A549 treated with AZD2906 at 1 μM for 4 hours (cell line): ENCODE results near the gene ZNF134. TPM values are rescaled to one million over a fixed set of nuclear protein-coding genes. Genes with fewer than 3 reads are reported as not detected.

Experiments used
- total RNA-seq: library from RNA; stranded (reverse); fragments of 200-300 nt; extraction: Qiagen RNA extraction; gene quantifications from 5 replicates; pipeline ENCODE4 v1.2.3, GENCODE V29; 2022

Gene ZNF134
- total RNA-seq, result 7.3 to 9.0 TPM (median 8.3 TPM) in 5 replicates

GRCh38 chr19:57613941-57614743 is at the start of gene ZNF134:
Gene ZNF134 (plus strand): TSS chr19:57614242. CDS start chr19:57619469, 5,227 bp downstream.

GRCh38 chr19:57578487-57579205 is 35.4 kb upstream of the ZNF134 start, which contains the start of gene ZNF416:
Gene ZNF416 (minus strand): TSS chr19:57578911. CDS start chr19:57578704, 207 bp downstream.

DNA sequence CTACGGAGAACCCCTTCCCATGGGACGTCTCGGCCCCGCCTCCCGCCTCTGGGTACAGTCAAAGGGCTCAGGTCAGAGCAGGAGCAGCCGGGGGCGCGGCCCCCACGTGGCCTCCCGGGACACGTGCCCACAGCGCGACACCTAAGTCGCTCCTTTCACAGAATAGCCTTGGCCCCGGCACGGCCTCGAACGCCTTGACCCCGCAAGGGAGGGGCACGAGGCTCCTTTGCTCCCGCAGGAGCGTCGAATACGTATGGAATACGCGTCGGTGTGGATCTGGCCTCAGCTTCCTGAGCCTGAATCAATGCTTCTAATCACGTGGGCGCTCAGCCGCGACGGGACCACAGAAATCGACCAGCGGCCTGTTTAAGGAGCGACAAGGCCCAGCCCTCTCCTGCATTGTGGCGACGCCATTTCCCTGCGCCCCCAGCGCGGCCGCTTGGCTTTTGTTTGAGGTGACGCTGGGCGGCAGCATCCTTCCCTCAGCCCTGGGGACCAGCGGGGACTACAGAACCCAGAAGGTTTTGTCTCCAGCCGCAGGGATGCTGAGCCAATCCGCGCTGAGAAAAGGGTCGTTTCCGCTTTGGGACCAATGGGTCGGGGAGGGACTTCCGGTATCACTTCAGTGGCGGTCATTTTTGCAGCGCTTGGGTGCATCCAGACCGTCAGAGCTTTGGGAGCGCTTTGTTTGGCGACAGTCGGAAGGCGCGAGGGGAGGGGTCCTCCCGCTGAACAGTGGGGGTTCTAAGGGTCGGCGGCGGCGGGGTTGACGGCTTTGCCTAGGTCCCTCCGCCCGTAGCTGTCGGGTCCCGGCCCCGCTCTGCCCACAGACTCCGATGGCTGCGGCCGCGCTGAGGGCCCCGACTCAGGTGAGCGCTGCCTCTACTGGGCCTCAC is 30.3 kb upstream of the ZNF134 start, which contains the start of gene ZIK1:
TSS of gene ZIK1 (plus strand) at position 625 of the 896 bp plus-strand sequence. CDS start at position 837, 212 bp downstream.

DNA sequence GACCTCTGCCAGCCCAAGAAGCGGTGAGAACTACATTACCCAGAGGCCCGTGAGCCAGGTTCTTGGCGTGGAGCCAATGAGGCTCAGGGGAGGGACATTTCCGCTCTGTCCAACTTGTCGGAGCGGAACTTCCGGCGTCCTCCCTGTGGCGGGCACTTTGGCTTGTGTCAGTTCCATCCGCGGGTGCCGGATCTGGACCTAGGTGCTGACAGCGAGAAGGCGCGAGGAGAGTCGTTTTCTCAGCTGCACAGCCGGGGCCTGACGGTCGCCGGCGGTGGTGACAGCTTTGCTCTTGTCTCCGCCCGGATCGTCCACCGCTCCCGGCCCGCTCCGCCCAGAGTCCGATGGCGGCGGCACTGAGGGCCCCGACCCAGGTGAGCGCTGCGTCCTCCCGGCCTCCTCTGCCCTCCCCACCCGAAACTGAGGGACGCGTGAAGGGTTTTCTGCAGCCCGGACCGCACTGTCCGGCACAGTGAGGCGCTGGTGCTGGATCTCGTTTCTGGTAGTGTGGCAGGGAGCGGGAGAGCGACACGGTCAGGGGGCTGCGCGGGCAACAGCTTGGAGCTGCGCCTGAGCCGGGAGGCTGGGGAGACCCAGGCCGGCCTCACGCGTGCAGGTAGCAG is 14.2 kb upstream of the ZNF134 start, which contains the start of gene ZNF530:
TSS of gene ZNF530 (plus strand) at position 125 of the 623 bp plus-strand sequence. CDS start 4,461 bp downstream, outside the sequence.

DNA sequence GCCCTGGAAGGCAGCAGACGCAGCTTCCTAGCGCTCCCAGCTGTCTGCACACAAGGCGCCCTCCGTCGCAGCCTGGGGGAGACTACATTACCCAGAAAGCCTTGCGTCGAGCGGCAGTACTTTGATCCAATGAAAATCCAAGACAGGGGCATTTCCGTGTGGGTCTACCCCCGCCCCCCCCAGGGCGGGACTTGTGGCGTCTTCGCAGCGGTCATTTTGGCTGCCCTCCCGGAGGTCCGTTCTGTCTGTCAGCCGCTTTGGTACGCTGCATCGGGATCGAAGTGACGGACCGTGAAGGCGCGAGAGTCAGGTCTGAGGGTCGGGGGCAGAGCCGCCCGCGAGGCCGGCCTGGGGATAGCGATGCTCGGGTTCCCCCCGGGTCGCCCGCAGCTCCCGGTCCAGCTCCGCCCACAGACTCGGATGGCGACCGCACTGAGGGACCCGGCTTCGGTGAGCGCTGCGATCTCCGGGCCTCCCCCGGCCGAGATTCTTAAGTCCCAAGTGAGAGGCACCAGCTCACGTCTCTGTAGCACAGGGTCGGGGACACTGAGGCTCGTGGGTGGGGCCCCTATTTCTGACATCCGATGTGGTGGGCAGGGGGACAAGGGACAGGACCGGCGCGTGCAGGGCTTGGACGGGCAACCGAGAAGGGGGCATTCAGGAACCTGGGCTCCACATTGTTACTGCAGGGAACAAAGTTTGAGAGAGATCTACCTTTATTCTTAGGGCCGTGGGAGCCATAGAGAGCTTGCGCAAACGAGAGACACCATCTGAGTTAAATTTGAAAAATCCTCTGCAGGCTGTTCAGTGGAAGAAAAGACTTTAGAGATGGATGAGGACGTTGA is 19.2 kb downstream of the ZNF134 start, which contains the start of gene ZNF211:
TSS of gene ZNF211 (plus strand) at position 182 of the 845 bp plus-strand sequence. CDS start at position 361, 179 bp downstream.

GRCh38 chr19:57668635-57669034 is 54.6 kb downstream of the ZNF134 start, which contains the start of gene ZSCAN4:
Gene ZSCAN4 (plus strand): TSS chr19:57668935. CDS start chr19:57676146, 7,211 bp downstream.

Other genes with a start within 250 kb of the ZNF134 start
- 2.9 to 4.1 TPM (median 3.7 TPM) in 5 replicates for gene ZNF548, start 224.4 kb upstream of the ZNF134 start, total RNA-seq
- 4.3 to 7.3 TPM (median 5.2 TPM) in 5 replicates for gene ZNF17, start 203.1 kb upstream of the ZNF134 start, total RNA-seq
- gene ZNF749, start 178.9 kb upstream of the ZNF134 start, total RNA-seq, result 14.6 to 15.7 TPM (median 15.2 TPM) in 5 replicates
- gene VN1R1, start 157.1 kb upstream of the ZNF134 start, total RNA-seq, result 0.03 to 0.07 TPM (median 0.05 TPM) in 4 of 5 replicates, not detected in the other
- gene ZNF772, start 136.7 kb upstream of the ZNF134 start, total RNA-seq, result 0.85 to 1.8 TPM (median 1.6 TPM) in 5 replicates
- gene ZNF419, start 126.5 kb upstream of the ZNF134 start, total RNA-seq, result 5.6 to 7.5 TPM (median 6.5 TPM) in 5 replicates
- gene ZNF773, start 114.3 kb upstream of the ZNF134 start, total RNA-seq, result 4.4 to 6.5 TPM (median 5.2 TPM) in 5 replicates
- gene ZNF549, start 86.9 kb upstream of the ZNF134 start, total RNA-seq, result 1.3 to 2.0 TPM (median 1.6 TPM) in 5 replicates
- gene ZNF550, start 54.4 kb upstream of the ZNF134 start, total RNA-seq, result 2.8 to 3.9 TPM (median 3.4 TPM) in 5 replicates
- gene ZNF416, start 35.3 kb upstream of the ZNF134 start, total RNA-seq, result 3.9 to 4.7 TPM (median 4.4 TPM) in 5 replicates
- gene ZIK1, start 30.1 kb upstream of the ZNF134 start, total RNA-seq, result 0.07 TPM in 1 of 5 replicates, not detected in the others
- 4.8 to 6.2 TPM (median 5.4 TPM) in 5 replicates for gene ZNF530, start 14.4 kb upstream of the ZNF134 start, total RNA-seq
- gene ZNF211, start 18.9 kb downstream of the ZNF134 start, total RNA-seq, result 5.3 to 6.4 TPM (median 6.2 TPM) in 5 replicates
- not detected in 5 replicates for gene ZSCAN4, start 54.7 kb downstream of the ZNF134 start, total RNA-seq
- 4.7 to 5.6 TPM (median 5.2 TPM) in 5 replicates for gene ZNF551, start 67.7 kb downstream of the ZNF134 start, total RNA-seq
- gene ZNF154, start 95.0 kb downstream of the ZNF134 start, total RNA-seq, result not detected in 5 replicates
- gene ZNF671, start 113.4 kb downstream of the ZNF134 start, total RNA-seq, result 0.84 to 1.1 TPM (median 1.0 TPM) in 5 replicates
- gene ZNF776, start 132.6 kb downstream of the ZNF134 start, total RNA-seq, result 4.8 to 5.8 TPM (median 5.4 TPM) in 5 replicates
- gene ZNF586, start 155.4 kb downstream of the ZNF134 start, total RNA-seq, result 6.0 to 6.9 TPM (median 6.5 TPM) in 5 replicates
- 4.5 to 6.0 TPM (median 5.1 TPM) in 5 replicates for gene ZNF552, start 200.7 kb downstream of the ZNF134 start, total RNA-seq
- gene ZNF587B, start 216.1 kb downstream of the ZNF134 start, total RNA-seq, result 6.2 to 9.4 TPM (median 6.7 TPM) in 5 replicates
- 5.0 to 7.2 TPM (median 5.8 TPM) in 5 replicates for gene ZNF587, start 235.6 kb downstream of the ZNF134 start, total RNA-seq